ENCODE results near the gene CACNG1. TPM values are rescaled to one million over a fixed set of nuclear protein-coding genes. Genes with fewer than 3 reads are reported as not detected.
"Not testable (repeated sequence)": the region's sequence is repeated elsewhere in the genome, so short reads cannot be mapped to it uniquely, and the experiment has no call there.

The CACNG1 gene
- total and polyA plus RNA-seq, 4 donors = not detected

- not testable (repeated sequence) for H3K4me1 ChIP-seq (ENCODE audit: control insufficient read depth in 4 of 4, insufficient read depth in 4 of 4, low read length in 3 of 4); H3K4me3 ChIP-seq (ENCODE audit: low read depth in 1 of 3, low read length in 3 of 3); H3K36me3 ChIP-seq (ENCODE audit: control insufficient read depth in 4 of 4, insufficient read depth in 3 of 4, low read depth in 1 of 4, low read length in 3 of 4); H3K27me3 ChIP-seq (ENCODE audit: control insufficient read depth in 4 of 4, insufficient read depth in 4 of 4, low read length in 3 of 4); DNase-seq (ENCODE audit: low spot score); H3K9me3 ChIP-seq (ENCODE audit: control insufficient read depth in 4 of 4, low read length in 3 of 4); H3K9ac ChIP-seq (ENCODE audit: low read depth in 1 of 2, low read length in 2 of 2); H3K27ac ChIP-seq (ENCODE audit: low read depth in 1 of 2, low read length in 2 of 2)
- 95% methylated on average over 5 of the region's 5 CpGs for WGBS
These were observed 3.2 kb upstream of the CACNG1 start for GRCh38 chr17:67041119-67041518.

- H3K9me3 ChIP-seq (ENCODE audit: control insufficient read depth in 4 of 4, low read length in 3 of 4) = no peaks in the 10 kb centered on the region
- no peak overlapping the region for H3K9ac ChIP-seq (ENCODE audit: low read depth in 1 of 2, low read length in 2 of 2)
- 89% methylated on average over 7 of the region's 7 CpGs for WGBS
- no peak overlapping the region for H3K4me3 ChIP-seq (ENCODE audit: low read depth in 1 of 3, low read length in 3 of 3)
- no peaks in the 10 kb centered on the region for H3K27me3 ChIP-seq (ENCODE audit: control insufficient read depth in 4 of 4, insufficient read depth in 4 of 4, low read length in 3 of 4)
- no peaks in the 10 kb centered on the region for H3K4me1 ChIP-seq (ENCODE audit: control insufficient read depth in 4 of 4, insufficient read depth in 4 of 4, low read length in 3 of 4)
- H3K36me3 ChIP-seq (ENCODE audit: control insufficient read depth in 4 of 4, insufficient read depth in 3 of 4, low read depth in 1 of 4, low read length in 3 of 4) = no peaks in the 10 kb centered on the region
- H3K27ac ChIP-seq (ENCODE audit: low read depth in 1 of 2, low read length in 2 of 2) = no peak overlapping the region
- TF ChIP-seq JUND (IDR thresholded peaks at IDR 0.05) (no peak), NR2F2 (IDR thresholded peaks at IDR 0.05) (no peak), MAX (IDR thresholded peaks at IDR 0.05) (no peak)
- no peak for DNase-seq (ENCODE audit: low spot score)
These were observed 2.8 kb upstream of the CACNG1 start for GRCh38 chr17:67041531-67041930.

- Histone ChIP-seq H3K36me3 (ENCODE audit: control insufficient read depth in 4 of 4, insufficient read depth in 3 of 4, low read depth in 1 of 4, low read length in 3 of 4) (no peaks in the 10 kb centered on the region), H3K4me3 (ENCODE audit: low read depth in 1 of 3, low read length in 3 of 3) (no peak overlapping the region), H3K4me1 (ENCODE audit: control insufficient read depth in 4 of 4, insufficient read depth in 4 of 4, low read length in 3 of 4) (no peaks in the 10 kb centered on the region), H3K27me3 (ENCODE audit: control insufficient read depth in 4 of 4, insufficient read depth in 4 of 4, low read length in 3 of 4) (no peaks in the 10 kb centered on the region), H3K9me3 (ENCODE audit: control insufficient read depth in 4 of 4, low read length in 3 of 4) (no peaks in the 10 kb centered on the region), H3K9ac (ENCODE audit: low read depth in 1 of 2, low read length in 2 of 2) (no peak overlapping the region), H3K27ac (ENCODE audit: low read depth in 1 of 2, low read length in 2 of 2) (no peak overlapping the region)
- TF ChIP-seq GABPA (IDR thresholded peaks at IDR 0.05 in 1 of 2, conservative IDR thresholded peaks at IDR 0.05 in 1 of 2) (no peak), JUND (IDR thresholded peaks at IDR 0.05) (no peak), HNF4A (conservative IDR thresholded peaks at IDR 0.05) (no peak), YY1 (IDR thresholded peaks at IDR 0.05) (no peak), RAD21 (IDR thresholded peaks at IDR 0.05) (no peak), HNF4G (IDR thresholded peaks at IDR 0.05) (no peak), NR2F2 (IDR thresholded peaks at IDR 0.05) (no peak), ZBTB33 (IDR thresholded peaks at IDR 0.05) (no peak), FOXA2 (IDR thresholded peaks at IDR 0.05) (no peak), CTCF (IDR thresholded peaks at IDR 0.05; ENCODE audit: low read depth, low read length, missing input control) (no peak)
- WGBS = 67% methylated on average over 11 of the region's 11 CpGs
- DNase-seq (ENCODE audit: low spot score) = no peak
These were observed 2.1 kb upstream of the CACNG1 start for GRCh38 chr17:67041941-67042899.

All from liver (tissue), 9 donors.